ENCODE results near the gene SELPLG.
"Not testable (repeated sequence)": the region's sequence is repeated elsewhere in the genome, so short reads cannot be mapped to it uniquely, and the experiment has no call there.

SELPLG gene

DNA sequence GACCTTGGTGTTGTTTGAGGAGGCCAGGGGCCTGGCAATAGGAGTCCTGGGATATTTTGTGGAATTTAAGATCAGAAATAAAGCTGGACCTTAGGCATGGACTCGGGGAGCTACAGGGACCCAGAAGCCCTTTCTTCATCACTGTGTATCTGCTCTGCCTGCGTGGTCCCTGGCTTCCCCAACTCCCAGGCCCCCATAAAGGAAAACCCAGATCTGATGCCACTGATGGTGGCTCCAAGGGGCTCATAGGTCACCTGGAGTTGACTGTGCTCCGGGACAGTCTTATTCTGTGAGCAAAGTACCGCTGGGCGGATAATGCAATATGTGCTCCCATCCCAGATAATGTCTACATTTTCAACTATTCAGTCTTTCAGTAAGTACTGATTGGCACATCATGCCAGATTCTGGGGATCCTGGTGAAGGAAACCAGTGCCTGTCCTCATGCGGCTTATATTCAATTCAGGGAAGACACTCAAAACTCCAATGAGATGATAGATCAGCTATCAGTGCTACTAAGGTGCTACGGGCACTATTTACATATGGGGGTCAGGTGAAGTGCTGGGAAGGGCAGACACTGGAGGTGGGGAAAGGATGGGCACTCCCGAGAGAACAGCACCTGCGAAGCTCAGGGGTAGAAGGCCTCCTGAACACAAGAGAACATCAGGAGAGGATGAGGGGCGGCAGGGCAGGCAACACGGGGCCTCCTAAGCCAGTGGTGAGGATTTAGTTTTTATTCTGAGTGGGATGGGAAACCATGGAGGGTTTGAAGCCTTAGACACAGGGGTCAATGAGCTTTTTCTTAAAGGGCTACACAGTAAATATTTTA is 5.5 kb upstream of the SELPLG start:
- DNase-seq (ENCODE audit: low read depth in 2 of 2) = no peak

GRCh38 chr12:108638141-108638827 is 4.6 kb upstream of the SELPLG start:
- DNase-seq (ENCODE audit: low read depth in 2 of 2) = no peak

DNA sequence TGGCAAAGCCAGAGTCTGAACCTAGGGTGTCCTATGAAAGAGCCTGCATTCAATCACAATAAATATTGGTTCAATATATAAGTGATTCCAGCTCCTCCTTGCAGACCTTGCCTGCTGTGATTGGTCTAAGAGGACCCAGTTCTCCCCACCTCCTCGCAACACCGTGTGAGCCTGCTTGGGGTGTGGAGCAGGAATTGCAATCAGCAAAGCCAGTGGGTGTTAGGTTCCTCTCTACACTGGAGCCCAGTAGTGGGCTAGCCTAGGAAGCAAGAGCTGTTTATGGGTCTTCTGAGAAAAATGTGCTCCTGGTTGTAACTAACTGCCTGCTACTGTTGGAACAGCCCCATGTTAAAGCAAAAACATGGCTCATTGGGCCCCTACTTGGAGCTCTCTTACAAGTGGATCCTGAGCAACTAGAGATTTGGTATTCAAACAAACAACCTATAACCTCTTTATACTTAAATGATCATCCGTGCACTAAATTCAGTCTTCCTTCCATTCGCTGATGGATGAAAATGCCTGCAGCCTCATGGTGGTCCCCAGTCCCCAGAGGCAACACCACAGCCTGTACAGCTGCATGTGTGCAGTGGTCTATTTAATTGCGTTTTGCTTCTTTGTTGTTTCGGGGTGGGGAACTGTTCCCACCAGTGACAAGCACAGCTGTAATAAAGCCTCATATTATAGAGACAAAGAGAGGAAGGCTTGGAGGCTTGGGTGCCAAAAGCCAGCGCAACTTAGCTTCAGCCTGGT is 3.7 kb upstream of the SELPLG start:
- DNase-seq (ENCODE audit: low read depth in 2 of 2) = no peak

DNA sequence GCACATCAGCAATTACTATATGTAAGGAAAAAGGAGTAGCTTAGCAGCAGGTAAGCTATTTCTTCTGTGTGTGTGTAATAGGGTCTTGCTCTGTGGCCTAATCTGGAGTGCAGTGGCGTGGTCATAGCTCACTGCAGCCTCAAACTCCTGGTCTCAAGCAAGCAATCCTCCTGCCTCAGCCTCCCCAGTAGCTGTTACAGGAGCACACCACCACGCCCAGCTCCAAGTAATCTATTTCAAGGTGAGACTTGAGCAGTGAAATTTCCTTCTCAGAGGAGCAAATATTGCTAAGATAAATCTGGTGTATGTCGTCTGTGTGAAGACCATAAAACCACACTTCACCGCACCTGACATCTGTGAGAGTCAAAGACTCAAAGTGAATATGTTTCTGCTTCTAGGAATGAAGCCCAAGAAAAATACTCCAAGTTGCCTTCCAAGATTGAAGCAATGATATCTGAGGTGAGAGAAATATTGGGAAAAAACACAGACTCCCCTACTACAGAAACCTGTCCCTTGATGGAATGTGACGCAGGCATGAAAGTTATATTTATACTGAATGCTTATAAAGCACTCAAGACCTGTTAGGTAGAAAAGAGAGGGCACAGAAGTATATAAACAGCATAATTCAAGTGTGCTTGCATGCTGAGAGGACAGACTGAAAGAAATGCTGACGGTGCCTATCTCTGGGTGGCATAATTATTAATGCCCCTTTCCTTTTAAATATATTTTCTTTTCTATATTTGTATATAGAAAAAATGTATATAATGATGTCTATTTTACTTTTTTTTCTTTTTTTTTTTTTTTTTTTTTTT is 2.5 kb upstream of the SELPLG start:
- DNase-seq (ENCODE audit: low read depth in 2 of 2) = no peak

DNA sequence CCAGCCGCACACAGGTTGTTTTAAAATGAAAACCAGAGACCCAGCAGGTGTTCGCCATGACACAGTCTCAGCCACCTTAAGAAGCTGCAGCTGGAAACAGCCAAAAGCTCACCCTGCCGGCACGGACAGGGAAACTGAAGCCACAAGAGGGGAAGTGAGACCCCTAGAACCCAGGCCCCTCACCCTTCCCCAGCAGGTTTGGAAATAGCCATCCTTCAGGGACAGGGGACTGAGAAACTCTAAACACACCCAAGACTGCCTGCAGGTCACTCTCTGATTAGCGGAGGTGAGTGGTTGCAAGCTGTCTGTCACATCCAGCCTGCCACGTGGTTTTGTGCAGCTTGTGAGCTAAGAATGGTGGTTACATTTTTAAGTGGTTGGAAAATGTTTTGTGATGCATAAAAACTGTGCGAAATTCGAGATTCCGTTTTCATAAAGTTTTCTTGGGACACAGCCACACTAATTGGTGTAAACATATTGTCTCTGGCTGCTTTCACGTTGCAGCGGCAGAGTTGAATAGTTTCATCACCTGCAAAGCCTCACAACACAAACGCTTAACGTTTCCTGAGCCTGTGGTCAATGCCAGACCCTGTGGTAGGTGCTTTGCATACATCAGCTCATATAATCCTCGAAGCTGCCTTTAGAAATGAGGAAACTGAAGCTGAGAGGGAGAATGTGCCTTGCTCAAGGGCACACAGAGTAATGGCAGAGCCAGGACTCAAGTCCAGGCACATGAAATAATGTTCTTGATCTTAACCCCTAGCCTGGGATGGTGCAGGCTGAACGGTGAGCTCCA is 1.7 kb upstream of the SELPLG start:
- no peak for DNase-seq (ENCODE audit: low read depth in 2 of 2)

DNA sequence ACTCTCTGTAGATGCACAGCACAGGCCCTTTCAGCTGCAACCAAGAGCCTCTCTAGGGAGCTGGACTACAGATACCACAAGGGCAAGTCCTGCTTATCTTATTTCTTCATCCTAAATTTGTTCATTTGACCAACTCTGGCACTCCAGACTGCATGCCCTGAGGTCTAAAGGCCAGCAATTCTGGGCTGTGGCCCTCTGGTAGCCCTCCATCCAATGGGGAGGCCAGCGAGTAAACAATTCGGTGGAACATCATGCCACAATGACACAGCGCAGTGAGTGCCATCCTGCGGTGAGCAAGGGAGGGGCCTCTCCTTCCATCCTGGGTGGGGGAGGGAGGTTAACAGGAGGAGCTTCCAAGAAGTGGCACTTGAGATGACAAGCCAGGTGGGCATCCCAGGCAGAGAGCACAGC is 652 bp upstream of the SELPLG start:
- no peak for DNase-seq (ENCODE audit: low read depth in 2 of 2)

GRCh38 chr12:108633081-108633533 is 587 bp downstream of the SELPLG start:
- DNase-seq (ENCODE audit: low read depth in 2 of 2) = no peak

DNA sequence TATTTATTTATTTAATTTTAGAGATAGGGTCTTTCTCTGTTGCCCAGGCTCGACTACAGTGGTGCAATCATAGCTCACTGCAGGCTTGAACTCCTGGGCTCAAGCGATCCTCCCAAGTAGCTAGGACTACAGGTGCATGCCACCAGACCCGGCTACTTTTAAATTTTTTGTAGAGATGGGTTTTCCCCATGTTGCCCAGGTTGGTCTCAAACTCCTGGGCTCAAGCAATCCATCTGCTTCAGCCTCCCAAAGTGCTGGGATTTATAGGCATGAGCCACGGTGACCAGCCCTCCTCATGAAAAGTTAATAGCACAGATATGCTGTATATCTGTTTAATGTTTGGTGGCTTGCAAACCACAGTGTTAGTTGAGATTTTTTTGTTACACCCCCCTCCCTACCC is 2.4 kb downstream of the SELPLG start:
- not testable (repeated sequence) for DNase-seq (ENCODE audit: low read depth in 2 of 2)

- no peak for DNase-seq (ENCODE audit: low read depth in 2 of 2)
Observed at GRCh38 chr12:108630481-108631207, 3.0 kb downstream of the SELPLG start.

GRCh38 chr12:108629824-108630476 is 3.7 kb downstream of the SELPLG start:
- DNase-seq (ENCODE audit: low read depth in 2 of 2) = no peak

GRCh38 chr12:108629151-108629550 is 4.5 kb downstream of the SELPLG start:
- DNase-seq (ENCODE audit: low read depth in 2 of 2) = no peak

DNA sequence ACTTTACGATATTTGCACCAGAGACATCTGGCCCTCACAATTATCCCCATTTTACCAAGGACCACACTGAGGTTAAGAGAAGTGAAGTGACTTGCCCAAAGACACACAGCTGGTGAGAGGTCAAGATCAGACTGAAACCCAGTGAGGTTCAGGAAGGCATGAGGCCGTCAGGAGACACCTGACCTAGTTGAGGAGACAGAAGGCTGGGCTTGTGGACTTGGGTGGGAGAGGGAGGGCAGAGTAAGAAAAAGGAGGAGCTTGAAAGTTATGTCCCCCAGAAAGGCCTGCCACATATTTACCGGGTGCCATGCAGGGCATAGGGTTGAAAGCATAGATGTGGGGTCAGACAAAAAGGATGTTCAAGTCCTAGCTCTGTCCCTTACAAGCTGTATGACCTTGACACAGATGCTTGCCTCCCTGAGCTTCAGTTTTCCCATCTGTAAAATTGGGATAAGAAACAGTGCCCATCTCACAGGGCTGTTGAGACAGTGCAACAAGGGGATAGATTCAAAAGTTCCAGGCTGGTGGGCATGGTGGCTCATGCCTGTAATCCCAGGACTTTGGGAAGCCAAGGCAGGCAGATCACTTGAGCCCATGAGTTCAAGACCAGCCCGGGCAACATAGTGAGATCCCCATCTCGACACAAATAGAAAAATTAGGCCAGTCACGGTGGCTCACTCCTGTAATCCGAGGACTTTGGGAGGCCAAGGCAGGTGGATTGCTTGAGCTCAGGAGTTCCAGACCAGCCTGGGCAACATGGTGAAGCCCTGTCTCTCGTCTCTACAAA is 6.4 kb downstream of the SELPLG start:
- no peak for DNase-seq (ENCODE audit: low read depth in 2 of 2)

- no peak for DNase-seq (ENCODE audit: low read depth in 2 of 2)
Observed at GRCh38 chr12:108625228-108625627, 8.5 kb downstream of the SELPLG start.

GRCh38 chr12:108623577-108623976 is 10.1 kb downstream of the SELPLG start:
- no peak for DNase-seq (ENCODE audit: low read depth in 2 of 2)

GRCh38 chr12:108622921-108623514 is 10.7 kb downstream of the SELPLG start:
- DNase-seq (ENCODE audit: low read depth in 2 of 2) = no peak

- DNase-seq (ENCODE audit: low read depth in 2 of 2) = no peak
Observed at GRCh38 chr12:108622421-108622820, 11.3 kb downstream of the SELPLG start.

GRCh38 chr12:108621161-108621560 is 12.5 kb downstream of the SELPLG start:
- no peak for DNase-seq (ENCODE audit: low read depth in 2 of 2)

- DNase-seq (ENCODE audit: low read depth in 2 of 2) = no peak
Observed at GRCh38 chr12:108620236-108620879, 13.3 kb downstream of the SELPLG start.

All from stimulated activated CD8-positive, alpha-beta memory T cell treated with anti-CD3 and anti-CD28 coated beads, Interleukin-7, amount 100 ng/mL, for 1 hour (primary cell).